GM18868 (cell line): Measurements from ENCODE around the gene ACVR1.
"Not testable (repeated sequence)": the region's sequence is repeated elsewhere in the genome, so short reads cannot be mapped to it uniquely, and the experiment has no call there.

Experiments used
- ATAC-seq: cut with Tn5 transposase; IDR thresholded peaks from one replicate; pipeline ENCODE4 v1.9.1; 2021; ENCODE audit warnings: mild to moderate bottlenecking, moderate library complexity; ENCODE audit not compliant: unreplicated experiment

ACVR1 gene

GRCh38 chr2:157894694-157895435 lies 18.7 kb upstream of the ACVR1 start:
- no peak for ATAC-seq

DNA sequence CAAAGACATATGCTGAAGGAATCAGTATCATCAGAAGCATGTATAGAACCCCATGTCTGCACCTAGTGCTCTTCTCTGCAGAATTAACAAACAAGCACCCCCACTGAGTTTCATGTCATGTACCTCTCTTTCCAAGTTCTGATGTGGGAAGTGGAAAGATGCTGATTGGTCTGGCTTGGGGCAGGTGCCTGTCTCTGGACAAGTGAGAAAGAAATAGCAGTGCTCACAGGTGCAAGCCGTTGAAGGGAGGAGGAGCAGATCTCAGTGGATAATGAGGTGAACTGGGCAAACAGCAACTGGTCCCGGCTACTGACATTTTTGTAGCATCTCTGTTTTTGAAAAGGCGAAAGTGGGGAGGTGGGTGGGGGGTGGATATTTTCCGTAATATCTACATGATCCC lies 17.5 kb upstream of the ACVR1 start:
- ATAC-seq = no peak

DNA sequence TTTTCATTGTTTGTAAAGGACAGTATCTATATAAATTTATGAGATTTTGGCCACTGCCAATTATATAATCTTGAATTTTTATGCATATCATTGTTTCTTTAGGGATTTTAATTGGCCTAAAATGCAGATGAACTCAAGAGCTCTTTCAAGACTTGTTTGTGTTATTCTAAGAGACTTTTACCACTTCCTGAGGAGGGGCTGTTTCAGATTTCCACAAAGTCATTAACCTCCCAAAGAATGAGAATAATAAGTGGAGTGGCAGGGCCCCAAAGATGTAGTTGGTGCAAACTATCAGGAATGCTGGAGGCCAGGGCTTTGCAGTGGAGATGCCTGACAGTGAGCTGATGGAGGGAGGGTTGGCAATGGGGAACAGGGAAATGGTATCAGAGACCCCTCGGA lies 15.5 kb upstream of the ACVR1 start:
- no peak for ATAC-seq

DNA sequence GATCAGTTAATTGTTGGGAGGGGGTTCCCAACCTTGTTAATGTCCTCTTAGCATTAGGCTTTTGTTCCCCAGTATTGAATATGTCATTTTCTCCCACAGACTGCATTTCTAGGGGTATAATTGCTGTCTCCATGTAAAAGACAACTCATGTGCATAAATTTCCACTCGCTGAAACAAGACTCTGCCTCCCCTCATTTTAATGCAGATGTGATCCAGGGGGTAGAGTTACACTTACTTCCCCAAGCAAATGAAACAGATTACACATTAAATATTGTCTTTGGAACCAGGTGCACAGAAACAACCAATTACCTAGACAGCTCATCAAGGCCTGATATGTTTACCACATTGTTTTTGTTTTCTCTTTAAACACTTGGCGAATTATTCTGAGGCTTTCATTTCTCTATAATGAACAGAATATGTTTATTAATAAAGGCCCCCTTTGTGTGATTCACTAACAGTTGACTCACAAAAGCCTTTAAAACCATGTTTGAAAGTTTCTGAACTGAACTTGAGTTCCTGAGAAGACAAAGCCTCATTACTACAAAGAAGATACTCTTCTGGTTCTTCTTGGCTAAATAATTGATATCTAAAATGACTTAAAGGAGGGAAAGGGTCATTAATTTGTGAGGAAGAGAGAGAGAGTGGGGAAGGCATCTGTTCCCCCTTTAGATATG lies 15.0 kb upstream of the ACVR1 start:
- no peak for ATAC-seq

GRCh38 chr2:157887946-157888345 lies 11.8 kb upstream of the ACVR1 start:
- no peak for ATAC-seq

DNA sequence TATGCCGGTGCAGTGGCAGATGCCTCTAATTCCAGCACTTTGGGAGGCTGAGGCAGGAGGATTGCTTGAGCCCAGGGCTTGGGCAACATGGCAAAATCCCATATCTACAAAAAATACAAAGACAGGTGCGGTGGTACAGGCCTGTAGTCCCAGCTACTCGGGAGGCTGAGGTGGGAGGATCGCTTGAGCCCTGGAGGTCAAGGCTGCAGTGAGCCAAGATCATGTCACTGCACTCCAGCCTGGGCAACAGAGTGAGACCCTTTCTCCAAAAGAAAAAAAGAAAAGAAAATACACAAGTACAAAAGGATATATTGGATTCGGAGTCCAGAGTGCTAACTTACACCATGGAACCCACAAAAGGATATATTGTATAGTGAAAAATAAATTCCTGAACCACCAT lies 8.4 kb upstream of the ACVR1 start:
- not testable (repeated sequence) for ATAC-seq

DNA sequence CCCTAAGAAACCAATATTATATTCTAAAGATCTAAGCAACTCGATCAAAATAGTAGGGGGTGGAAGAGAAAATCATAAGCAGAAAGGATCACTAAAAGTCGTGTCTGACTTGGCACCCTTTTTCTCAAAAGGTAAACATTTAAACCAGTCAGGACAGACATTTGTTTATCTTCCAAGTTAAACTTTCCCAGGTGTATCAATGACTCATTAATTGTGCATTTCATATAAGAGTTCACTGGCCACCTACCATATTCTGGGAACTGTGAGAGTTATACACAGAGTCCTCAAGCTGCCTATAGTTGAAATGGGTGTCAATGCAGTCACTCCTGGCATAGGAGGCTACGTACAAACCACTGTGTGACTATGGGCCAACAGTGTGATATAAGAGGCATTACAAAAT lies 4.8 kb upstream of the ACVR1 start:
- ATAC-seq = no peak

- ATAC-seq = no peak
Measured at GRCh38 chr2:157877761-157878400, 1.8 kb upstream of the ACVR1 start.

DNA sequence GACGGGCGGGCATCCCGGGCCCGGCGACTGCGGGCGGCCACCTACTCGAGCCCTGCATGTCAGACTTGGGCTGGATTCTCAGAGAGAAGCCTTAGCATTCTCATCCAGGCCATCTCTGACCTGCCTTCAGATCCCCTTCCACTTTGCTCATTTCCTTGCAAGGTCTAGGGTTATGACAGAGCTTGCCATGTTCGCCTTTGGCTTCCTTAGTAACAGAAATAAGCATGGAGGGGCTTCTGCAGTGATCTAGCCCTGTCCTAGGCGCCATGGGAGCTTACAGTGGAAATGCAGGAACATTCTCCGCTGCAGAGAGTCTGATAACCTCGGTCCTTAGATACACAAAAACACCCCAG lies 632 bp upstream of the ACVR1 start:
- no peak for ATAC-seq

- peak; percentile 41 for ATAC-seq
Measured at GRCh38 chr2:157875641-157876065, 477 bp downstream of the ACVR1 start.

- ATAC-seq = no peak
Measured at GRCh38 chr2:157874997-157875640, 1.0 kb downstream of the ACVR1 start.

- ATAC-seq = no peak
Measured at GRCh38 chr2:157874348-157874747, 1.8 kb downstream of the ACVR1 start.

GRCh38 chr2:157872791-157873190 lies 3.3 kb downstream of the ACVR1 start:
- ATAC-seq = no peak

- ATAC-seq = no peak
Measured at GRCh38 chr2:157871415-157871814, 4.7 kb downstream of the ACVR1 start.

- ATAC-seq = no peak
Measured at GRCh38 chr2:157868993-157869392, 7.1 kb downstream of the ACVR1 start.

DNA sequence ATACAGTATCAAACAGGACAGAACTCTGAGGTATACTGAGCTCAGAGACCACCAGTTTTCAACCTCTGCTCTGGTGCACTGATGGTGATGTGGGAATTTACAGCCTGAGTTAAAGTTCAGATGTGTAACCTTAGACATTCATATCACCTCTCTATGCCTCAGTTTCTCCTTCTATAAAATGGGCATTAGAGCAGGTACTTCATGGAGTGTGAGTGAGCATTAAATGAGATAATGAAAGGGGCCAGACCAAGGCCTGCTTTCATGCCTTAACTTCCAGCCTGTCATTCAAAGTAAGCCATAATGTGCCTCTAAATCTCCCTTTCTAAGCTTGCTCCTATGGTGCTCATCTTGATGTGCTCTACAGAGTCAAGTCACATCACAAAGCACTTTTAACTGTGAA lies 8.4 kb downstream of the ACVR1 start:
- no peak for ATAC-seq

GRCh38 chr2:157866666-157867642 lies 9.2 kb downstream of the ACVR1 start:
- ATAC-seq = no peak

GRCh38 chr2:157866202-157866601 lies 9.9 kb downstream of the ACVR1 start:
- no peak for ATAC-seq

DNA sequence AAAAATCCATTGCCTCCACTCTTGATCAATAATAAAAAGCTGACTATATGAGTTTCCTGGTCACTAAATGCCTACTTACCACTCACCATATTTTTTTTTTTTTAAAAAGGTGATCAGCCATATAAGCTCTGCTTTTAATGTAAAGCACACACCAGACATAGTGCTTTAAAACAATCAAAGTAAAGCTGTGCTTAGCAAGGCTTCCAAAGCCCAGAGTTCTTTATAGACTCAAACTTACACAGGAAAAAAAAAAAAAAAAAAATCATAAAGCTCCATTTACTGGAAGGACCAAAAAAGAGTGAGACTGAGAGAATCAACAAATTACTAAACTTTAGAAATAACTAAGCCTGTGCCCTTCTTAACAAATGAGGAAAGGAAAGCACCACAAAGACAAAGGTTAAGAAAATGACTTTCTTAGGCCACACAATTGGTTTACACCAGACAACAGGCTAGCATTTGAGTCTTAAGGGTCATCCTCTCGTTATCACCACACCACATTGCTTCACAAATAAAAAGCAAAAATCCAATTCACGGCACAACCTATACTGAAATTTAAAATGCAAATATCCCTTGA lies 11.2 kb downstream of the ACVR1 start:
- no peak for ATAC-seq

DNA sequence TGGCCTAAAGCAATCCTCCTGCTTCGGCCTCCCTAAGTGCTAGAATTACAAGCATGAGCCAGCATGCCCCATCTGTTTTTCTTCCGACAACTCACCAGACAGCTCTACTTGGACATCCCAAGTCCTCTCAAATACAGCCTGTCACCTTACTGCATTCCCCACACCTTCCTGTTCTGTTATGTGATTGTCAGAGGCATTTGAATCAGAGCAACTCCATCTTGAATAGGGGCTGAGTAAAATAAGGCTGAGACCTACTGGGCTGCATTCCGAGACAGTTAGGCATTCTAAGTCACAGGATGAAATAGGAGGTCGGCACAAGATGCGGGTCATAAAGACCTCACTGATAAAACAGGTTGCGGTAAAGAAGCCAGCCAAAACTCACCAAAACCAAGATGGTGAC lies 17.3 kb downstream of the ACVR1 start:
- ATAC-seq = no peak
